Activated CD8-positive, alpha-beta memory T cell treated with anti-CD3 and anti-CD28 coated beads, Interleukin-2, amount 50 U/mL, for 24 hours (primary cell): ENCODE results near the gene MANF.
"Not testable (repeated sequence)": the region's sequence is repeated elsewhere in the genome, so short reads cannot be mapped to it uniquely, and the experiment has no call there.

Experiments used
- DNase-seq: peaks from one replicate; pipeline ENCODE4 v3.0.0-alpha.2; 2020; ENCODE audit errors: extremely low read depth

The MANF gene

DNA sequence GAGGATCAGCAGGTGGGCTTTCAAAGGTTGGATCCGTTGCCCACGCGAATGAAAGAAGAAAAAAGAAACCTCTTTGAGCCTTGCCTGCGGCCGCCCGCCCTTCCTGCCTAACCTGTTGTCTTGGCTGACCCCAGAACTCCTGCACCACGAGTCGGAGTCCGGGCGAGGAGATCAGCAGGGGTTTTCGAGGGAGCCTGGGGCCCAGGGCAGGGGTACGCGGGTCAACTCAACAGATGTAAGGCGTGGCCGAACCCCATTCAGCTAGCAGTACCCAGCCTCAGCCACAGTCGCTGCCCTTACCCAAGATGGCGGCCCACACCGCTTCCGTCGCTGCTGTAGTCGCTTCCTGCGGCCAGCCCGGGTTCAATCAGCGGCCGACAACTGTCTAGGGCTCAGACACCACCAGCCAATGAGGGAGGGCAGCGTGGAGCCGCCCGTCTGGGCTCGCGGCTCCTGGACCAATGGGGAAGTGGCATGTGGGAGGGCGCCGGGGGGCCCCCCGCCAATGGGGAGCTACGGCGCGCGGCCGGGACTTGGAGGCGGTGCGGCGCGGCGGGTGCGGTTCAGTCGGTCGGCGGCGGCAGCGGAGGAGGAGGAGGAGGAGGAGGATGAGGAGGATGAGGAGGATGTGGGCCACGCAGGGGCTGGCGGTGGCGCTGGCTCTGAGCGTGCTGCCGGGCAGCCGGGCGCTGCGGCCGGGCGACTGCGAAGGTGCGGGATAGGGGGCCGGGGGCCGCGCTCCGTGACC lies at the start of gene MANF:
Gene MANF (plus strand): TSS at position 566 of the 748 bp plus-strand sequence. CDS start 52 bp downstream, at position 618.
- DNase-seq = peak; percentile 93

DNA sequence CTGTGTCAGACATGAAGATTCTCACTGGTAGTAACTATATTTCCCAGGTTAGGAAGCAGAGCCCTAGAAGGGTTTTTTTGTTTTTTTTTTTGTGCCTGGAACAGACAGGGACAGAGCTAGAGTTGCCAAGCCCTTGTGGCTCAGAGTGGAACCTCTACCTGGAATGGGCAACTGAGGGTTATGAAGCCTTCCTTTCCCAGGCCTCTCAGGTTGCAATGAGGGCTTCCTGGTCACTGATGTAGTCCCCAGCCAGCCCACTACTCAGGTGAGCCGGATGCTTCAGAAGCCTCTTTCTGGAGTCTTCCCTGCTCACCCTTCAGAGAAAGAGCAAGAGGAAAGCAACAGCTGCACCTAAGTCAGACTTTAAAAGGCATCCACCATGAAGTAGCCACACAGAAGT lies 48.8 kb upstream of the MANF start:
- DNase-seq = no peak

DNA sequence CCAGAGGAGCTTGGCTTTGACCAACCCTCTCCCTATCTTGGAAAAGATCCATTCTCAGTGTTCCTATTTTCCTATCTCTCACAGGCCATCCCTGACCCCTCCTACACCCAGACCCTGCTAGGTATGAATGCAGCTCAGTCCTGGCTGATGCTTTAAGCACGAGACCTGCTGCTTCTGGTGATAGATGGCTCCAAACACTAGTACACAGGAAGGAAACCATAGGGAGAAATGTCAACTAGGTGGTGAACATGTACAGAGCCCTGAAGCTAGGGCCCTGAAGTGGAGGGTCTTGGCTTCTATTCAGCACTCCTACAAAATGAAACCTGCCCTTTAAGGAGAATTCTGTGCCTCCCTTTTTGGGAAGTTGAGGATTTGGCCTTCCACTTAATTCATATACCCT lies 47.4 kb upstream of the MANF start:
- no peak for DNase-seq

- no peak for DNase-seq
Observed at GRCh38 chr3:51338632-51339031, 46.5 kb upstream of the MANF start.

DNA sequence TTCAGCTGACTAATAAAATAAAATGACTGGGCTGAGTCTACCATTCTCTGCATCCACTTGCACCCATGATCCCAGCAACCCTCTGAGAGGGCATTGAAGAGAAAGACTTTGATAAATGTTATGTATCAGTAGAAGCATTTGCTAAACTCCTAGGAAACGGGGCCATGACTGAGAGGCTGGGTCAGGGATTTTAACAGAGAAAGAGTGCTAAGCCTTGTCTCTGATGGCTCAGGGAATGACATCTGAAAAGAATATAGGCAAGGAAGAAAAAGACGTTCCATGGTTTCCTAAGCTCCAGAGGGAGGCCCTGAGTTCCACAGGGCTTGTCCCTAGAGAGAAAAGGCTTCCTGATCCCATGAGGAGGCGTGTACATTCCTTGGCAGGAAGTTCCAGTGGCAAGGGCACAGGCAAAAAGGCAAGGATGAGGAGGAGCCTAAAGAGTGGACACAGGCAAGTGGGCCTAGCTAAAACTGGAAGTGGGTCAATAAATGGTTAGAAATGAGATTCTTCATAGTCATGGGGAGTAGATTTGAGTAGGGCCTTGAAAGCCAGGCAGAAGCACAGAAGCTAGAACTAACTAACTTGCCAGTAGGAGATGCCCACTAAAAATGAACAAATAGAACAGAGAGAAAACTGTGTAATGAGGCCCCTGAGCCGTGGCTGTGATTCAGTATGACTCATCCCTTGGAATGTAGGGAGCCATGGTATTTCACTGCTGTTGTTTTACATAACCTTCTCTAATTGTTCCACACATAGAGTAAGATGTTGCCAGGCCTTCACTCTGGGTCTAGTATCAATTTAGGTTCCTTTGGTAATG lies 44.9 kb upstream of the MANF start:
- no peak for DNase-seq

- no peak for DNase-seq
Observed at GRCh38 chr3:51340989-51341636, 44.0 kb upstream of the MANF start.

DNA sequence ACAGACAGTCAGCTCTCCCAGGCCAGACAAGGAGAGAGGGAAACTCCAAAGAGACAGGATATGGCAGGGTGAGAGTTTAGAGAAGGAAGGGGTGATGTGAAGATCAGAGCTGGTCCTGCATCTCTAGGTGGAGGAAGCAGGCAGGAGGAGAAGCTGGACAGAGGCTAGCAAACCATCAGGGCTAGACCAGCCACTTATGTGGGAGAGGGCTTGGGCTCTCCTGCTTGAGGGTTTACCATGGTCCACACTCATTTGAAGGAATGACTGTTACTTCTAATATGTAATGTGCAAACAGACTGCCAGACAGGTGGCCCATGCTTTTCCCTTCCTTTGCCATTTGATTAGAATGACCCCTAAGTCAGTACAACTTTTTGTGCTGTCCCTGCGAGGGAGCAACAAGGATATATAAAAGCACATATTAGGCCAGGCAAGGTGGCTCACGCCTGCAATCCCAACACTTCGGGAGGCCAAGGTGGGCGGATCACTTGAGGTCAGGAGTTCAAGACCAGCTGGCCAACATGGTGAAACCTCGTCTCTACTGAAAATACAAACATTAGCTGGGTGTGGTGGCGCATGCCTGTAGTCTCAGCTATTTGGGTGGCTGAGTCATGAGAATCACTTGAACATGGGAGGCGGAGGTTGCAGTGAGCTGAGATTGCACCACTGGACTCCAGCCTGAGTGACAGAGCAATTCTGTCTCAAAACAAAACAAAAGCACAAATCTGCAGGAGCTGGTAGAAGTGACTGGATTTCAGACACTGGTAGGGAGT lies 41.0 kb upstream of the MANF start:
- no peak for DNase-seq

GRCh38 chr3:51350751-51351150 lies 34.3 kb upstream of the MANF start:
- no peak for DNase-seq

GRCh38 chr3:51353131-51353530 lies 32.0 kb upstream of the MANF start:
- DNase-seq = no peak

- no peak for DNase-seq
Observed at GRCh38 chr3:51353691-51354090, 31.4 kb upstream of the MANF start.

DNA sequence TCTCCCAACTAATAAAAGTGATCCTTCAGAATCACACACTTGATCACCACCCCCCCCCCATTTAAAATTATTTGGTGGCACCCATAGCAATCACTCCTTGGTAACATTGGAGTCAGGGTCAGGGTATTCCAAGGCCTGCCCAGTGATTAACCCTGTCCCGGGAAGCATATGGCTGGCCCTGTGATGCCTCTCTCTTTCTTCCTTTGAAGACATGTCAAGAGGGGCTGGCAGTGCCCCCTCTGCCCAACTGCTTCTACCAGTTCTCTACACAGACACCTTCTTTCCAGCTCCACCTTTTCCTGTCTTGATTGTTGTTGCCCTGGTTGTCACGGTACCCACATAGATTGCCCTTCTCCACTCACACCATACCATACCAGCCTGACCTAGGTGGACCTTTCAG lies 30.9 kb upstream of the MANF start:
- no peak for DNase-seq

DNA sequence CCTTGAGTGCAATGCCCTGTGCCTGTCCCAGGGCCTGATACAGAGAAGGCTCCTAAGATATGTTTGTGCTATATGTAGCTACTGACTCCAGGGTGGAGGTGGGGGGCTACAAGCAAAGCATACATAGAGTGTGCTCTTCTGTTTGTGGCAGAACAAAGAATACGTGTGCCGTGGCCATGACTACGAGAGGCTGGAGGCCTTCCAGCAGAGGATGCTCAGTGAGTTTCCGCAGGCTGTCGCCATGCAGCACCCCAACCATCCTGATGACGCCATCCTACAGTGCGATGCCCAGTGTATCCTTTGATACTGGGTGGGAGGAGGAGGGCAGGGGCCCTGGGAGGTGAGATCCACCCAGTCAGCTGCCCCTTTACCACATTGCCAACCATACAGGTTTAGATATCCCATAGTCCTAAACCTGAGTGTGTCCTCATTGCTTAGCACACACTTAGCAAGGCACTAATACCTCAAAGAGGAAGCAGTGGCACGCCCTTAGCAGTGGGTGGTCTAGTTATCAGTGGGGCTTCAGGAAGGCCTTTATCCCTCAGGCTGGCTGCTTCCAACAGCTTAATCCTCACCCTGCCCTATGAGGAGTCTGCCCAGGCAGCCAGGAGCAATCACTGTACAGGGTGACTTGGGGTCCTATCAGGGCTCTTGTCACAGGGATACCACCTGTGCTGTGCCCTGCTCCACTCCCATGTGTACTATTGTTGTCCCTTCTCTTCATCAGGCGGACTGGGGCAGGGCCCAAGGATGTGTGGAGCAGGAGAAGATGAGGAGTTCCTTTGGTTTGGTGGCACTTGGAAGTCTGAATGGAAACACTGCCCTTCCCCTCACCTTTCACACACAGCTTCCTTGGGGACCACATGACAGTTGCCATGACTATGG lies 30.1 kb upstream of the MANF start:
- DNase-seq = no peak

DNA sequence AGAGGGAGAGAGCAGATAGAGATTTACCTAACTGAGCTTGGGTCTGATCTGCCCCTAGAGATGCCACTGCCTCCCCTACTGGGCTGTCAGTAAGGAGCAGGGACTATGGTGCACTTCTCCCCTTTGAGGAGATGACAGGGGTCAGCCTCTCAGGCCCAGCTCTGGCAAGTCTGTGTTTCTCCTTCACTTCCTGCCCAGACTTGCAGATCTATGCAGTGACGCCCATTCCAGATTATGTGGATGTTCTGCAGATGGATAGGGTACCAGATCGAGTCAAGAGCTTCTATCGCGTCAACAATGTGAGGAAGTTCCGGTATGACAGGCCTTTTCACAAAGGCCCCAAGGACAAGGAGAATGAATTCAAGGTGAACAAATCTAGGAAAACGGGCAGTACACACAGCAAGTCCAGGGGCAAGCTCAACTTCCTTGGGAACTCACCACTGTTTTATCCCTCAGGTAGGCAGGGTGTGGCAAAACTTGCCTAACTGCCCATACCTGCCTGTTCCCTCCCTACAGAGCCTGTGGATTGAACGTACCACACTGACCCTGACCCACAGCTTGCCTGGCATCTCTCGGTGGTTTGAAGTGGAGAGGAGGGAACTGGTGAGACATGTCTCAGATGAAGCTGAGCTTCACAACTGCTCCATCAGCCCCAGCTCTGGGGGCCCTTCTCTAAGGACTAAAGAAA lies 29.1 kb upstream of the MANF start:
- DNase-seq = no peak

- DNase-seq = no peak
Observed at GRCh38 chr3:51357856-51358255, 27.2 kb upstream of the MANF start.

DNA sequence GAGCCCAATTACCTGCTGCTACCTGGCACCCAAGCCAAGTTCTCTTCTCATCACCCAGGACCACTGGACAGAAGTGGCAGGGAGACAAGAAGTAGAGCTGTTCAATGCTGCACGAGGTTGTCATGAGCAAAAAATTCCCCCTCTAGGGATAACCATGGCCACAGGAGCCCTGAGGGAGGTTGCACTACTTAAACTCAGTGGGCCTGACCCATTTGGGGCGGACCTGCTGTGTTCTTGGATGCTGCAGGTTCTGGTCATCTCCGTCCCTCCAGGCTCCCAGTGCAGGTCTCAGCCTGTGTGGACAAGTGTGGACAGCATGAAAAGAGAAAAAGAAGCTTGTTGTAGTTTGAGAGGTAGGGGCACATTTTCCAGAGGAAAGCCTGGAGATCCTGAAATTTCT lies 26.1 kb upstream of the MANF start:
- DNase-seq = no peak

DNA sequence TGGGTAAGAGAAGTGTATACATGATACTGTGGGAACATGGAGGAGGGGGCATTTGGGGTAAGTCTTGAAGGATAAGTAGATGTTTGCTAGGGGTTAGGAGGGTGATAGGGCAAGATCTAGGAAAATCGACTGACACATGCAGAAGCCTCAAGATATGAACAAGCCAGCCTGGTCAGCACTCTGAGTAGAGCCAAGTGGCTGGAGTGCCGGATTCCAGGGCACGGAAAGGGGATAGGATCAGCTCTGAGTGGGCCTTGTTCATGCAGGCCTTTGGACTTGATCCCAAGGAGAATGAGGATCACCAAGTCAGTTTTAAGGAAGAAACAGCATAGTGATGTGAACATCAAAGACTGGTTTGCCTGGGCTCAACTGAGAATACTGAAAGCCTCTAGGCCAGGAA lies 24.3 kb upstream of the MANF start:
- DNase-seq = no peak

DNA sequence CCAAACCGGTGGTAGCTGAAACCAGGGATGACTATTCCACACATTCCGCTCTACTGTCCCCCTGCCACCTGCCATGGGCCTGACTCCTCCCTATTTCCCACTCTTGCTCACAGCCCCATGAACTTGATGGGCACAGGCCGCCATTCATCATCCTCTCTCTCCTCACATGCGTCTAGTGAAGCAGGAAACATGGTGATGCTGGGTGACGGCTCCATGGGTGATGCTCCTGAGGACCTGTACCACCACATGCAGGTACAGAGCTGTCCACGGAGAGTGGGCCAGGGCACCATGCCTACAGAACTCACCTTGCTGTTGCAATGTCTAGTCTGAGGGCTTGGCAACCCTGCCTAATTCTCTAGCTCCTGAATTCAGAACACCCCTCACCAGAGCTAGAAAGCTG lies 23.3 kb upstream of the MANF start:
- DNase-seq = no peak

GRCh38 chr3:51362476-51362875 lies 22.6 kb upstream of the MANF start:
- DNase-seq = no peak

GRCh38 chr3:51368276-51368675 lies 16.8 kb upstream of the MANF start:
- DNase-seq = not testable (repeated sequence)

- DNase-seq = no peak
Observed at GRCh38 chr3:51371943-51372557, 13.0 kb upstream of the MANF start.
